NCI-H1417 (cell line): ENCODE measurements around the gene DPYD.
A peak's percentile ranks its signal among the peaks of the same experiment; 100 is the strongest.

Source experiments
- DNase-seq, 3 experiments: peaks; one replicate each; lab custom pipeline; 2025; lab: John Stamatoyannopoulos, UW

Gene DPYD

DNA sequence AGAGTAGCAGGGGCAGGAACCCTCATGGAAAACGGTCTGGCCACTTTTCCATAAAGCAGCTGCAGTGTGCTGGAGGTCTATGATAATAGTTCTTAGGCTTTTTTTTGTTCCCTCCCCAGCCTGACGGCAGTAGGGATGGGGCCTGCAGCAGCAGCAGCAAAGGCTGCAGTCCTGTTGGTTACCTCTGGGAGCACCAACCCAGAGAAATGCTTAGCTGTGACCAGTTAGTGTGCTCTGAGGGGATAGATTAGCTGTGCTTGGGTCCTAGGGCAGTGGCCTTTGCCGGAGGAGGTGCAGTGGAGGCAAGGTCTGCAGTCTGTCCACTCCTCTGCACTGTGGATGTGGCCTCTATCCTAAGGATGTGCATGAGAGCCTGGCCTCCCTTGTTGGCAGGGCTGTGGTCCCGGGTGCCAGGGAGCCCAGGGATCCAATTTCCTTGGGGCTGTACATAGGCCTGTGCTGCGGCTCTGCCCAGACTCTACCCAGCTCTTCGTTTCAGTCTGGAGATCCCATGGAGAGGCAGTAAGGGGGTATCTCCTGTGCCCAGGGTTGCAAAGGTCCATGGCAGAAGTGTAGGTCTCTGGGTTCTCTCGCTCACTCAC lies 876.6 kb downstream of the DPYD start:
- no peak for DNase-seq

DNA sequence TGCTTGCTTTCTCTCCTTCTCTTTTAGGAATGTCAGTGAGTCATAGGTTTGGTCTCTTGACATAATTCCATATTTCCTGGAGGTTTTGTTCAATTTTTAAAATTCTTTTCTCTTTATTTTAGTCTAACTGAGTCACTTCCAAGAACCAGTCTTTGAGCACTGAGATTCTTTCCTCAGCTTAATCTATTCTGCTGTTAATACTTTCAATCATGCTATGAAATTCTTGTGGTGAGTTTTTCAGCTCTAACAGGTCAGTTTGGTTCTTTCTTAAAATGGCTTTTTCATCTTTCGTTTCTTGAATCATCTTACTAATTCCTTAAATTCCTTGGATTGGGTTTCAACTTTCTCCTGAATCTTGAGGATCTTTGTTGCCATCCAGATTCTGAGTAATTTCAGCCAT lies 878.3 kb downstream of the DPYD start:
- DNase-seq: no peak

DNA sequence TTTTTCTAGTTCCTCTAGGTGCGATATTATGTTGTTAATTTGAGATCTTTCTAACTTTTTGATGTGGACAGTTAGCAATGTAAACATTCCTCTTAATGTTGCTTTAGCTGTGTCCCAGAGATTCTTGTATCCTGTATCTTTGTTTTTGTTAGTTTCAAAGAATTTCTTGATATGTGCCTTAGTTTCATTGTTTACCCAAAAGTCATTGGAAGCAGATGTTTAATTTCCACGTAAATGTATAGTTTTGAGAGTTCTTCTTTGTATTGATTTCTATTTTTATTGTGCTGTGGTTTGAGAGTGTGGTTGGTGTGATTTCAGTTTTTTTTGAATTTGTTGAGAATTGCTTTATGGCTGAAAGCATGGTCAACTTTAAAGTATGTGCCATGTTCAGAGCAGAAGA lies 879.8 kb downstream of the DPYD start:
- no peak for DNase-seq

DNA sequence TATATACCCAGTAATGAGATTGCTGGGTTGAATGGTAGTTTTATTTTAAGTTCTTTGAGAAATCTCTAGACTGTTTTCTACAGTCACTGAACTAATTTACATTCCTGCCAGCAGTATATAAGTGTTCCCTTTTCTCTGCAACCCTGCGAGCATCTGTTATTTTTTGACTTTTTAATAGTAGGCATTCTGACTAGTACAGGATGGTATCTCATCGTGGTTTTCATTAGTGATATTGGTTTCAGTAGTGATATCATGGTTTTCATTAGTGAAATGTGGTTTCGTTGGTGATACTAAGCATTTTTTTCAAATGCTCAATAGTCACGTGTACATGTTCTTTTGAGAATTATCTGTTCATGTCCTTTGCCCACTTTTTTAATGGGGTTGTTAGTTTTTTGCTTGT lies 882.4 kb downstream of the DPYD start:
- no peak for DNase-seq

DNA sequence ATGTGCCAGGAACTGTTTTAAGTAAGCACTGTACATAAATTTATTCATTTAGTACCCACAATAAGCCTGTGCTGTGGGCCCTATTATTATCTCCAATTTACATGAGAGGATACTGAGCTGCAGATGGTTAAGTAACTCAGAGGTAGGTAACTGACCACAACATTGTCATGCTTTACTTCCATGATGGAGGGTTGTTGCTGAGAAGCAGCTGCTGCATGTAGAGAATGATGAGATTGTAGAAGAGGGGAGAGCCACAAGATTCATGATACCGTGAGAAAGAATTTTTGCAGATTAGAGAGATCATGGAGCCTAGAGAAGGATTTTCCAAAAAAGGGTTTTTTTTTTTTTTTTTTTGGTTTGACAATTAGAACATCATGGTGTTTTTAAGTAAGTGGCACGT lies 886.2 kb downstream of the DPYD start:
- DNase-seq: peak in 1 of 3 experiments; percentile 4

DNA sequence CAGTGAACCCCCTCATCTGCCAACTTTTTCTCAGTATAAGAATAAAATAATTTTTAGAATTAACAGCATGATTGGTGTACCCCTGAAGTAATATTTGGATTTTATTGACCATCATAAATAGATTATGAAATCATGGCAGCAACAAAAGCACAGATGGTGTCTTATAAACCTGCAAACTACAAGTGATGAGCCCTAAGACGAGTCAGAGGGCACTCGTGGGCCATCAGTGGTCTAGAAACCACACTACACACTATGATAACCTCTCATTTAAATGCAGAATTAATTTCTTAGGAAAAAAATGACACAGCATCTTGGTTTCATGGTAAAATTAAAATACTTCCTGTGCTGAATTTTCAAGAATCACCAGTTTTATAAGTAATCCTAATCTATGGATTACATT lies 886.9 kb downstream of the DPYD start:
- no peak for DNase-seq
